Astrocyte of the spinal cord (primary cell): ENCODE data around the gene PHACTR4.
"Not testable (repeated sequence)": the region's sequence is repeated elsewhere in the genome, so short reads cannot be mapped to it uniquely, and the experiment has no call there.

Experiments
- DNase-seq: peaks from one replicate; pipeline ENCODE4 v3.0.0; 2011; ENCODE audit warnings: low read depth, low spot score
- H3K4me3 ChIP-seq: 2 replicates; pipeline ENCODE4 v1.5.1; 2011; ENCODE audit warnings: low read depth, mild to moderate bottlenecking, low read length, moderate library complexity
- CTCF ChIP-seq: IDR thresholded peaks from 2 replicates; pipeline ENCODE4 v1.5.1; 2012; ENCODE audit warnings: low read depth, mild to moderate bottlenecking, low read length, inconsistent platforms
- in situ Hi-C: cut with HindIII; loops from 2 replicates; pipeline ENCODE4 v1.10.0; 2017; ENCODE audit warnings: low sequenced_read_pairs

The PHACTR4 gene

GRCh38 chr1:28519946-28520725, 150.6 kb downstream of the PHACTR4 start:
- DNase-seq = no peak
- TF ChIP-seq CTCF = no peak
- H3K4me3 ChIP-seq = no peak overlapping the region
- in situ Hi-C loops = no loop called here

GRCh38 chr1:28520796-28521195, 151.3 kb downstream of the PHACTR4 start:
- in situ Hi-C loops, H3K4me3 ChIP-seq, DNase-seq: not testable (repeated sequence)

GRCh38 chr1:28521502-28522164, 152.1 kb downstream of the PHACTR4 start:
- H3K4me3 ChIP-seq = no peak overlapping the region
- no peak for DNase-seq
- TF ChIP-seq CTCF = no peak
- in situ Hi-C loops = no loop called here

GRCh38 chr1:28522537-28522936, 153.0 kb downstream of the PHACTR4 start:
- H3K4me3 ChIP-seq, DNase-seq, in situ Hi-C loops: not testable (repeated sequence)

GRCh38 chr1:28525002-28525642, 155.6 kb downstream of the PHACTR4 start:
- DNase-seq, in situ Hi-C loops, H3K4me3 ChIP-seq: not testable (repeated sequence)

GRCh38 chr1:28526886-28527285, 157.3 kb downstream of the PHACTR4 start:
- H3K4me3 ChIP-seq = no peak overlapping the region
- no peak for DNase-seq
- in situ Hi-C loops = no loop called here
- no peak for TF ChIP-seq CTCF

GRCh38 chr1:28530456-28530855, 160.9 kb downstream of the PHACTR4 start:
- H3K4me3 ChIP-seq = no peak overlapping the region
- in situ Hi-C loops = no loop called here
- no peak for TF ChIP-seq CTCF
- DNase-seq = no peak

GRCh38 chr1:28534671-28535070, 165.1 kb downstream of the PHACTR4 start:
- no peak overlapping the region for H3K4me3 ChIP-seq
- no peak for DNase-seq
- in situ Hi-C loops = no loop called here

More at GRCh38 chr1:28534671-28535070, 165.1 kb downstream of the PHACTR4 start:
- TF ChIP-seq CTCF = no peak
